GM18498 (cell line): Measurements from ENCODE around the gene WDR55.
"Not testable (repeated sequence)": the region's sequence is repeated elsewhere in the genome, so short reads cannot be mapped to it uniquely, and the experiment has no call there.

Source experiments
- ATAC-seq: cut with Tn5 transposase; IDR thresholded peaks from one replicate; pipeline ENCODE4 v1.9.1; 2021; ENCODE audit warnings: mild to moderate bottlenecking, moderate library complexity; ENCODE audit not compliant: unreplicated experiment

Gene WDR55

GRCh38 chr5:140642718-140643117 lies 22.0 kb upstream of the WDR55 start:
- ATAC-seq = no peak

DNA sequence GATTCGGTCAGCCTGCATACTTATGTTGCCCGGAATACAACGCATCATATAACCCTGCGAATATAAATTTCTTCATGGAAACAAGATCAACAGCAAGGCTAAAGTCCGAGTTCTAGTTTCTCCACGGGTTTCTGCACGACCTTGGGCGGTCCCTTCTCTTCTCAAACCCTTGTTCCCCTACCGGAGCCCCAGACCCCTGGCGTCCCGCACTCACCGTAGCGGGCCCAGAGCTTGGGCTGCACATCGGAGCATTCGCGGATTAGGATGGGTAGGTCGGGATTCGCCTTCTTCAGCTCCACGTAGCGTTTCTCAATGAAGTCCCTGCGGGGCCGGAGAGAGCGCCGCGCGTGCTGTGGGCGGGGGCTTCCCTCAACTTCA lies 17.7 kb upstream of the WDR55 start:
- no peak for ATAC-seq

- no peak for ATAC-seq
These were observed 5.8 kb upstream of the WDR55 start for GRCh38 chr5:140658870-140659269.

- not testable (repeated sequence) for ATAC-seq
These were observed 4.3 kb upstream of the WDR55 start for GRCh38 chr5:140660371-140660770.

GRCh38 chr5:140664030-140664358 lies 710 bp upstream of the WDR55 start:
- no peak for ATAC-seq

- ATAC-seq = not testable (repeated sequence)
These were observed 6.3 kb downstream of the WDR55 start for GRCh38 chr5:140671035-140671434.

DNA sequence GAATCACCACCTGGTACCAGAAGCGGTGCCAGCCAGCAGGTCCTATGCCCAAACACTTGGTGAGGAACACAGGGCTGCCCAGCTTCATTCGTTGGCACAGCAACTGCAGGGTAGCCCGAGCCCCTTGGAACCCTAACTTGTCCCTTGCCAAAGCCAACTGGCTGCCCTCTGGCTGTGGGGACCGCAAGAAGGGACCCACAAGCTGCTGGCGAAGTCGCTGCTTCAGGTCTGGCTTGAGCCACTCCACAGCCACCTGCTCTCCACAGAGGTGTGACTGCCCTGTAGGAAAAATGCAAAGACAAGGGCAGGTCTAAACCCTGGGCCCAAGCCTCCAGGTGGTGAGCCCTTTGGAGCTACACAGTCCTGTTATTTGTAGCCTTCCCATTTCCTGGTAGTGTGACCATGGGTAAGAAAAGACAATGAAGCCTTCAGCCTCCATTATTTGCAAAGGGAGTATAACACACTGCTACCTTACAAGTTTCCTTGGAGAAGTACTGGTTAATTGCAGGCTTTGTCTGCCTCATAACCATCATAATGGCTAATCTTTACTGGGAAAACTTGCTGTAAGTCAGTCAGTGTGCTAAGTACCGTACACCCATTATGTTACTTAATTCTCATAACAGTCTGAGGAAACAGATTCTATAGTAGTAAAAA lies 6.9 kb downstream of the WDR55 start:
- ATAC-seq = no peak

- no peak for ATAC-seq
These were observed 7.9 kb downstream of the WDR55 start for GRCh38 chr5:140672455-140673186.

- ATAC-seq = no peak
These were observed 8.7 kb downstream of the WDR55 start, which contains the start of gene DND1 for GRCh38 chr5:140673187-140673976. Gene DND1 (minus strand): TSS chr5:140673576. CDS start chr5:140673542, 34 bp downstream.

DNA sequence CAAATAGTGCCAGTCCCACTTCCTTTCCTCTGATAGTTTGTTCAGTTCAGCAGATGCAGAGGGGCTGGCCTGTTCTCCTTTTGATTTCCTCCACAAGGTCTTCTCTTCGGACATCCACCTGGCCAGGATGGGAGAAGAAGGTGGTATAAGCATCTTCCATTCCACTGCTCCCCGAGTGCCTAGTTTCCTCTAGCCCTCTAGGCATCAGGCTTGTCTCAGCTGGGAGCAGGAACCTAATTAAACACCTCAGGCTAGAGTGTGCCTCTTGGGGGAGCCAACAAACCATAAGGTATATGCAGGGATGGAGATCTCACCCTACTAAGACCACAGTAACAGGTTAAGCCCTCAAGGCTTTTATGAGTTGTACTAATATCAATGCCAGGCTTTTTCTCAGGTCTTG lies 9.5 kb downstream of the WDR55 start:
- ATAC-seq = no peak

DNA sequence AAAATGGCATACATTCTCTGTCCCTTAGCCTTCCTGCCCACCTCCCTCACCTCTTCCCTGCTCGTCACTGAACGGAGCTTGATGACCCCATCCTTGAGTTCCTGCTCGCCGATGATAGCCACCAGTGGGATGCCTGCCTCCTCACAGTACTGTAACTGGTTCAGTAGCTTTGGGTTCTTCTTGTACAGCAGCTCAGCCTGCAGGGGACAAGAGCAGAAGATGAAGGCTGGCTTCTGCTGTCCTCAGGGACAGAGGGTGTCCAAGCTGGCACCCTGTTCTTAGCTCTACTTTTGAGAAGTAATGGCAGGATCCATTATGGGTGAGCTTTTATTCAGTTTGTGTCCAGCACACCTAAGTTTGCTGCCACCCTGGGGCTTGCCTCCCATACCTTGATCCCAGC lies 9.9 kb downstream of the WDR55 start:
- ATAC-seq = no peak

DNA sequence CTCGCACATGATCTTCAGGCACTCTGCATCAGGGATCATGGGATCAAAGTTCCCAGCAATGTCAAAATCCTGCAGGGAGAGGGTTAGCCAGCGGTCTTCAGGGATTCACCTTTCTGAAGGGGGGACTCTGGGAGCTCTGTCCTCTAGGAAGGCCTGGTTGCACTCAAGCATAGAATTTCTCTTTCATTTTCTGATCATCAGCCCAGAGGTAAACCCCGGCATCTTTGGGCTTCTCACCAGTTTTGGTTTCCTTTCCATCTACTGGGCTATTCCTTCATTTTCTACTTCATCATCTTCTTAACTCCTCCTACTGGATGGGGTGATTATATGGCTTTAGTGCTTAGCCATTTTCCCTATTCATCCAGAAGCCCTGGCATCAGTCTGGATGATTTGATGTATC lies 13.2 kb downstream of the WDR55 start:
- ATAC-seq = peak; percentile 77

DNA sequence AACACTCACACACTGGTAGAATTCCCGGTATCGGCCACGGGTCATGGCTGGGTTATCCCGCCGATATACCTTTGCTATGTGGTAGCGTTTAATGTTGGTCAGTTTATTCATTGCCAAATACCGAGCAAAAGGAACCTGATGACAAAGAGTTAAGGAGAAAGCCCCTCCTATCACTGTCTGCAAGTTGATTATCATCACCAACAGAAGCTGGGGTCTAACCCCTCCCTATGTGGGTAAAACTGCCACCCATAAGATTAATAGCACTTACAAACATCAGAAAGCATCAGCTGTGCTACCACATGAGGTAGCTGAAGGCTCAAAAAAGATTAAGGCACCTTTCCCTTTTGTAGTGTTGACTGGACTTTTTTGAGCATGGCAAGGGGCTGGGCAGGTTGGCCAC lies 14.3 kb downstream of the WDR55 start:
- ATAC-seq = no peak

DNA sequence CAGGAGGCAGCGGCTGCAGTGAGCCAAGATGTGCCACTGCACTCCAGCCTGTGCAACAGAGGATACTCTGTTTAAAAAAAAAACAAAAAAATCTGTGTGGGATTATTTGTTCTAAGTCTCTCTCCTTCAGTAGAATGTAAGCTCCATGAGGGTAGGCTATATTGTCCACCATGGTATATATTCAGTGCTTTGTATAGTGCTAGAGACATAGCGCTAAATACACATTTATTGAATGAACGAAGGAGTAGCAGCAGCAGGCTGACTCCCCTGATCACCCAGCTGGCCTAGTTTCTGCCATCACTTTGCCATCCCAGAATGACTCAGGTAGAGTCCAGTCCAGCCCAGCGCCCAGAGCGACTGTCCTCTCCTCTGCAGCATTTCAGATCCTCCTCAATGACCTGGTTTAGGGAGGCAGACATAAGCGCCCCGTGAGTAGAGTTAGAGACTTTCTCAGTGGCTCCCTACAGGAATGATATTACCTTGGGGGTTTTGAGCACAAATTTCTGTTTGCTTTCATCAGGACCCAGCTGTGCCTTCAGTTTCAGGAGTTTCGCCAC lies 25.8 kb downstream of the WDR55 start:
- peak; percentile 5 for ATAC-seq

GRCh38 chr5:140690941-140691924 lies 26.5 kb downstream of the WDR55 start, which contains the start of the genes HARS1 and HARS2:
Gene HARS1 (minus strand): TSS chr5:140691370. CDS start chr5:140691304, 66 bp downstream.
Gene HARS2 (plus strand): TSS chr5:140691455. CDS start chr5:140691649, 194 bp downstream.
- ATAC-seq = peak; percentile 97

GRCh38 chr5:140694276-140694675 lies 29.6 kb downstream of the WDR55 start:
- no peak for ATAC-seq

- ATAC-seq = no peak
These were observed 32.3 kb downstream of the WDR55 start for GRCh38 chr5:140696891-140697492.

- ATAC-seq = peak; percentile 93
These were observed 35.8 kb downstream of the WDR55 start, which contains the start of gene ZMAT2 for GRCh38 chr5:140700177-140701144. Gene ZMAT2 (plus strand): TSS chr5:140700447. CDS start chr5:140700461, 14 bp downstream.
